ENCODE results near the gene DOLPP1. TPM values are rescaled to one million over a fixed set of nuclear protein-coding genes. Genes with fewer than 3 reads are reported as not detected.
"Not testable (repeated sequence)": the region's sequence is repeated elsewhere in the genome, so short reads cannot be mapped to it uniquely, and the experiment has no call there.

DOLPP1 gene
- total RNA-seq, 1 experiment from 2014 or later, result 30.4 TPM

DNA sequence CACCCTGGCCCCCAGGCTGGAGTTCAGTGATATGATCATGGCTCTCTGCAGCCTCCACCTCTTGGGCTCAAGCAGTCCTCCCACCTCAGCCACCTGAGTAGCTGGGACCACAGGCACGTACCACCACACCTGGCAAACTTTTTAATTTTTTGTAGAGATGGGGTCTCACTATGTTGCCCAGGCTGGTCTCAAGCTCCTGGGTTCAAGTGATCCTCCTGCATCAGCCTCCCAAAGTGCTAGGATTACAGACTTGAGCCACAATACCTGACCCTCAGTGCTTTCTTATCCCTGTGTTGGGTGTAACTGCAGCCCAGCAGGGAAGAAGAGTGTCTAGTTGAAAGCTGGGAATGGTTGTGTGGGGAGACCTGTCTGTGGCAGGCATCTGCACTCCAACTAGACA is 41.2 kb downstream of the DOLPP1 start:
- no TSS peak for BruUV-seq (replicated peaks)
- no peaks in the 10 kb centered on the region for H3K9me3 ChIP-seq (ENCODE audit: low read depth, low read length, poor library complexity, severe bottlenecking)
- peaks cover 11% of the 10 kb centered on the region for H3K4me1 ChIP-seq (ENCODE audit: insufficient read depth, low read length, poor library complexity, severe bottlenecking)
- DNase-seq (ENCODE audit: low spot score), result no peak
- H3K4me3 ChIP-seq (ENCODE audit: low read depth, low read length, poor library complexity, severe bottlenecking), result no peak overlapping the region
- H3K27ac ChIP-seq (ENCODE audit: low read depth, low read length, poor library complexity, severe bottlenecking), result no peak overlapping the region
- intact Hi-C loops (cut with micrococcal nuclease; ENCODE audit: unreplicated experiment), result no loop called here
- H3K36me3 ChIP-seq (ENCODE audit: insufficient read depth, low read length, poor library complexity, severe bottlenecking), result peaks cover 9% of the 10 kb centered on the region
- no peaks in the 10 kb centered on the region for H3K27me3 ChIP-seq (replicated peaks; ENCODE audit: insufficient read depth, low read depth, low read length, poor library complexity)
- ChIA-PET POLR2A (ENCODE audit: low non-redundant PET) (no interaction called here), CTCF (interaction anchor here (1.3 kb wide), 1 partner anchor 10 kb away, joined by 5 read pairs; no protein-coding TSS in a partner anchor)
- TF ChIP-seq, protein P1, sequence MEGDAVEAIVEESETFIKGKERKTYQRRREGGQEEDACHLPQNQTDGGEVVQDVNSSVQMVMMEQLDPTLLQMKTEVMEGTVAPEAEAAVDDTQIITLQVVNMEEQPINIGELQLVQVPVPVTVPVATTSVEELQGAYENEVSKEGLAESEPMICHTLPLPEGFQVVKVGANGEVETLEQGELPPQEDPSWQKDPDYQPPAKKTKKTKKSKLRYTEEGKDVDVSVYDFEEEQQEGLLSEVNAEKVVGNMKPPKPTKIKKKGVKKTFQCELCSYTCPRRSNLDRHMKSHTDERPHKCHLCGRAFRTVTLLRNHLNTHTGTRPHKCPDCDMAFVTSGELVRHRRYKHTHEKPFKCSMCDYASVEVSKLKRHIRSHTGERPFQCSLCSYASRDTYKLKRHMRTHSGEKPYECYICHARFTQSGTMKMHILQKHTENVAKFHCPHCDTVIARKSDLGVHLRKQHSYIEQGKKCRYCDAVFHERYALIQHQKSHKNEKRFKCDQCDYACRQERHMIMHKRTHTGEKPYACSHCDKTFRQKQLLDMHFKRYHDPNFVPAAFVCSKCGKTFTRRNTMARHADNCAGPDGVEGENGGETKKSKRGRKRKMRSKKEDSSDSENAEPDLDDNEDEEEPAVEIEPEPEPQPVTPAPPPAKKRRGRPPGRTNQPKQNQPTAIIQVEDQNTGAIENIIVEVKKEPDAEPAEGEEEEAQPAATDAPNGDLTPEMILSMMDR (conservative IDR thresholded peaks at IDR 0.05; ENCODE audit: low read depth, low read length), result no peak

DNA sequence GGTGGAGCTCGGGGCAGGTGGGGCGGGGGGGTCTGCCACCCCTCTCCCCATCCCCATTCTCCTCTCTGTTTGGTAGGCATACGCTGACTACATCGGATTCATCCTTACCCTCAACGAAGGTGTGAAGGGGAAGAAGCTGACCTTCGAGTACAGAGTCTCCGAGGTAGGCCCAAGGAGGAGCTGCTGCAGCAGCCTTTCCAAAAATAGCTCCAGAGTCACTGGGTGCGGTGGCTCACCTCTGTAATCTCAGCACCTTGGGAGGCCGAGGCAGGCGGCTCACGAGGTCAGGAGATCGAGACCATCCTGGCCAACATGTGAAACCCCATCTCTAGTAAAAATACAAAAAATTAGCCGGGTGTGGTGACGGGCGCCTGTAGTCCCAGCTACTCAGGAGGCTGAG is 42.1 kb downstream of the DOLPP1 start:
- DNase-seq (ENCODE audit: low spot score); H3K27me3 ChIP-seq (replicated peaks; ENCODE audit: insufficient read depth, low read depth, low read length, poor library complexity); POLR2A ChIA-PET (ENCODE audit: low non-redundant PET); H3K4me3 ChIP-seq (ENCODE audit: low read depth, low read length, poor library complexity, severe bottlenecking); H3K9me3 ChIP-seq (ENCODE audit: low read depth, low read length, poor library complexity, severe bottlenecking); BruUV-seq (replicated peaks); intact Hi-C loops (cut with micrococcal nuclease; ENCODE audit: unreplicated experiment); H3K27ac ChIP-seq (ENCODE audit: low read depth, low read length, poor library complexity, severe bottlenecking): not testable (repeated sequence)
- CTCF ChIA-PET, result interaction anchor here (1.3 kb wide), 1 partner anchor 9 kb away, joined by 5 read pairs; no protein-coding TSS in a partner anchor
- Histone ChIP-seq H3K36me3 (ENCODE audit: insufficient read depth, low read length, poor library complexity, severe bottlenecking) (peaks cover 13% of the 10 kb centered on the region), H3K4me1 (ENCODE audit: insufficient read depth, low read length, poor library complexity, severe bottlenecking) (peaks cover 15% of the 10 kb centered on the region)

DNA sequence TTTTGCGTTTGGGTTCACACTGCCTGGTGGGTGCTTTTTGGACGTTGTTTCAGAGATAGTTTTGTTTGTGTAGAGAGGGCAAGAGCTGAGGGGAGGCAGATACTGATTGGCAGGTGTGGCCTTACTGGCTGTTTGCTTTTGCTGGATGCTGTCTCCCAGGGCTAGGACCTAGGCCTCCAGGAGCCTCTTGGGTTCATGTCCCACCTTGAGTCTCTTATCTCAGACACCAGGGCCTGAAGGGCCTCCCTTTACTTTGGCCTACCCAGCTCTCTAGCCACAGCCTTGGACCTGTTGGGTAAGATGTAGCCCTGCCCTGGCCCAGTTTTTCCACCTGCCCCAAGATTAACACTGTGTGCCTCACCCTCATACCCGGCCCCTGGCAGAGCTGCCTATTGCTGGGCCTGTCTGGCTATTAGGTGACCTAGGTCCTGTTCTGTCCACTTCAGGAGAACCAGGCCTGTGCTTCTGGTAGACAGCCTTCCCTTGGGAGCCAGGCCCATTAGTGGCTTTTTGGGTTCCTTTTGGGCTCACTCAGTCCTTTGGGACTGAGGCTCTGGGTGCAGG is 43.7 kb downstream of the DOLPP1 start:
- TF ChIP-seq EZH2 (IDR thresholded peaks at IDR 0.05; ENCODE audit: borderline replicate concordance, low read depth, low read length, poor library complexity, severe bottlenecking), result no peak
- TF ChIP-seq, protein P1 (conservative IDR thresholded peaks at IDR 0.05; ENCODE audit: low read depth, low read length), result no peak
- Histone ChIP-seq H3K27me3 (replicated peaks; ENCODE audit: insufficient read depth, low read depth, low read length, poor library complexity) (no peaks in the 10 kb centered on the region), H3K36me3 (ENCODE audit: insufficient read depth, low read length, poor library complexity, severe bottlenecking) (peaks cover 20% of the 10 kb centered on the region), H3K9me3 (ENCODE audit: low read depth, low read length, poor library complexity, severe bottlenecking) (no peaks in the 10 kb centered on the region), H3K4me3 (ENCODE audit: low read depth, low read length, poor library complexity, severe bottlenecking) (no peak overlapping the region), H3K27ac (ENCODE audit: low read depth, low read length, poor library complexity, severe bottlenecking) (no peak overlapping the region), H3K4me1 (ENCODE audit: insufficient read depth, low read length, poor library complexity, severe bottlenecking) (peaks cover 15% of the 10 kb centered on the region)
- ChIA-PET CTCF (no interaction called here), POLR2A (ENCODE audit: low non-redundant PET) (interaction anchor here (0.7 kb wide), 1 partner anchor 629 kb away, joined by 3 read pairs; no protein-coding TSS in a partner anchor)
- BruUV-seq (replicated peaks), result no TSS peak
- no peak for DNase-seq (ENCODE audit: low spot score)
- intact Hi-C loops (cut with micrococcal nuclease; ENCODE audit: unreplicated experiment), result no loop called here

DNA sequence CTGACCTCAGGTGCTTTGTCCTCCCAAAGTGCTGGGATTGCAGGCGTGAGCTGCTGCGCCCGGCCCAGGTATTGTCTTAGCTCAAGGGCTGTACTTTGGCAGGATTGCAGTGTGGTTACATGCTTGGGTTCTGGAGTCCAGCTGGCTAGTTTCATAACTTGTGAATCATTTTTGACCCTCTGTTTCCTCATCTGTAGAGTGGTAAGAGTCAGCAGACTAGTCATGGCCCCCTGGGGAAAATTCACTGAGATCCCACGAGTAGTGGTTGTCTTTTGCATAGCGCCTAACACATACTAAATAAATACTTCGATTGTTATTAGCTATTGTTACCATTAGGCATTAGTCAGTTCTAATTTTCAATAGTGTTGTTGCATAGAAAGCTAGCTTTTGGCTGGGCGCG is 44.6 kb downstream of the DOLPP1 start:
- DNase-seq (ENCODE audit: low spot score), result no peak
- Histone ChIP-seq H3K9me3 (ENCODE audit: low read depth, low read length, poor library complexity, severe bottlenecking) (no peaks in the 10 kb centered on the region), H3K4me3 (ENCODE audit: low read depth, low read length, poor library complexity, severe bottlenecking) (no peak overlapping the region), H3K27ac (ENCODE audit: low read depth, low read length, poor library complexity, severe bottlenecking) (no peak overlapping the region), H3K4me1 (ENCODE audit: insufficient read depth, low read length, poor library complexity, severe bottlenecking) (peaks cover 15% of the 10 kb centered on the region), H3K27me3 (replicated peaks; ENCODE audit: insufficient read depth, low read depth, low read length, poor library complexity) (no peaks in the 10 kb centered on the region), H3K36me3 (ENCODE audit: insufficient read depth, low read length, poor library complexity, severe bottlenecking) (peaks cover 20% of the 10 kb centered on the region)
- ChIA-PET CTCF (interaction anchor here (1.1 kb wide), 1 partner anchor 14 kb away, joined by 4 read pairs; no protein-coding TSS in a partner anchor), POLR2A (ENCODE audit: low non-redundant PET) (no interaction called here)
- BruUV-seq (replicated peaks), result no TSS peak
- intact Hi-C loops (cut with micrococcal nuclease; ENCODE audit: unreplicated experiment), result no loop called here
- TF ChIP-seq EZH2 (IDR thresholded peaks at IDR 0.05; ENCODE audit: borderline replicate concordance, low read depth, low read length, poor library complexity, severe bottlenecking), result no peak
- TF ChIP-seq, protein P1 (conservative IDR thresholded peaks at IDR 0.05; ENCODE audit: low read depth, low read length), result no peak
